Fibroblast of pulmonary artery (primary cell): ENCODE measurements around the gene MRPS23.

ENCODE experiments used
- DNase-seq: peaks from one replicate; pipeline ENCODE4 v3.0.0-alpha.2; 2010; ENCODE audit warnings: low read depth
- H3K4me3 ChIP-seq: replicated peaks from 2 replicates; pipeline ENCODE4 v1.5.1; 2011; ENCODE audit warnings: low read depth, mild to moderate bottlenecking, control low read depth, low read length, moderate library complexity
- CTCF ChIP-seq: IDR thresholded peaks from 2 replicates; pipeline ENCODE4 v1.5.1; 2011; ENCODE audit warnings: mild to moderate bottlenecking, control low read depth, low read length, inconsistent platforms; ENCODE audit errors: missing control alignments

The MRPS23 gene

GRCh38 chr17:57873261-57874057 is 23.6 kb upstream of the MRPS23 start:
- no peak for DNase-seq
- TF ChIP-seq CTCF, result no peak
- H3K4me3 ChIP-seq, result no peak overlapping the region

GRCh38 chr17:57872536-57872935 is 22.7 kb upstream of the MRPS23 start:
- TF ChIP-seq CTCF, result no peak
- no peak overlapping the region for H3K4me3 ChIP-seq
- DNase-seq, result no peak

- no peak for DNase-seq
- H3K4me3 ChIP-seq, result no peak overlapping the region
- no peak for TF ChIP-seq CTCF
Observed at GRCh38 chr17:57871863-57872262, 22.0 kb upstream of the MRPS23 start.

GRCh38 chr17:57871155-57871554 is 21.3 kb upstream of the MRPS23 start:
- no peak for DNase-seq
- TF ChIP-seq CTCF, result no peak
- H3K4me3 ChIP-seq, result no peak overlapping the region

- TF ChIP-seq CTCF, result no peak
- no peak for DNase-seq
Observed at GRCh38 chr17:57870283-57870635, 20.4 kb upstream of the MRPS23 start.

GRCh38 chr17:57869617-57870282 is 19.9 kb upstream of the MRPS23 start:
- H3K4me3 ChIP-seq, result no peak overlapping the region
- DNase-seq, result peak; percentile 69
- TF ChIP-seq CTCF, result no peak

More at GRCh38 chr17:57870283-57870635, 20.4 kb upstream of the MRPS23 start:
- H3K4me3 ChIP-seq, result no peak overlapping the region
